CD1c-positive myeloid dendritic cell (primary cell): Measurements from ENCODE around the gene NATD1.

Experiments
- DNase-seq: peaks from one replicate; pipeline ENCODE4 v3.0.0-alpha.2; 2016; ENCODE audit errors: extremely low spot score

The NATD1 gene

GRCh38 chr17:21289902-21290571 is 36.8 kb upstream of the NATD1 start:
- no peak for DNase-seq

DNA sequence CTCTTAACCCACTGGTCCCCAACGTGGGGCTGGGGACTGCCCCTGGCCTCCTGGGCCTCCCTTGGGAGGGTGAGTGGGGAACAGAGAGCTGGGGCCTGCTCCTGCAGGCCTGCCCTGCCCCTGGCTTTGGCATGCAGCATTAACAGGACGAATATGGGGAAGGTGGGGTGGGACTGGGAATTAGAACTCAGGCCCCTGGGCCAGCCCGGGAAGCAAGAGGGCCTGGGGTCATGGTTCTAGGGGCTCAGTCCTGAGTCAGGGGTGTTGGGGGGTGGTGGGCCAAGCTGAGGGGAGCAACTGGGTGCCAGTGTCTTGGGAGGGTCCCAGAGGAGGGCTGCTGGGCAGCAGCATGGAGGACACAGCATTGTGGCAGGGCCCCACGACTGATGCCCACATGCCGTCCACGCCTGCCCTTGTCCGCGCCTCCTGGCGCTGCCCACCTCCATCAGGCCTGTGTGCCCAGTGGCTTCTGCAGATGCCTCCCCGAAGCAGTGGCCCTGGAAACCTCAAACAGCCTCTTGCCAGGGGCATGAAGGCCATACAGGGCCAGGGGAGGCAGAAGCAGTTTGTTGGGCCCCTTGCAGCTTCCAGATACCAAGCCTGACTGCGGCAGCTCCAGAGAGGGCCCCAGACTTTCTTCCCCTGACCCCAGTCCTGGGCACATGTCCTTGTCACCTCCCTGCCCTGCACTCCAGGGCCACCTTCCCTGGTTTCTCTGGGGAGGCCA is 36.1 kb upstream of the NATD1 start:
- DNase-seq: no peak

DNA sequence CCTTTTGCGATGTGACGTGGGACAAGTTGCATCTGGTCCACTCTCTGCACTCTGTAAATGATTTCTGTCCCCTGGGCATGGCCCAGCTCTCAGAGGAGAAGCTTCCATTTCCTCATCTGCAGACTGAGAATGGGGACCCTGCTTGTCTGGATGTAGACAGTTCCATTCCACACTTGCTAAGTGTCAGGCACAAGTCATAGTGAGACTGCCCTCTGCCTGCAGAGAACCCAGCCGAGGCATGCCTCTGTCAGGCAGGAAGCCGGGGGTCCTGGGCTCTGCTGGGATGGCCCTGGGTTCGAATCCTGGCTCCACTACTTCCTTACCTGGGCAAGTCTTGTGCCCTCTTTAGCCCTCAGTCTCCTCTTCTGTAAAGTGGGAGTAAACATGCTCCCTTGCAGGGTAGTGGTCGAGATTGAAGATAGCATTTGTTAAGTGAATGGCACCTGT is 35.4 kb upstream of the NATD1 start:
- DNase-seq: peak; percentile 57

DNA sequence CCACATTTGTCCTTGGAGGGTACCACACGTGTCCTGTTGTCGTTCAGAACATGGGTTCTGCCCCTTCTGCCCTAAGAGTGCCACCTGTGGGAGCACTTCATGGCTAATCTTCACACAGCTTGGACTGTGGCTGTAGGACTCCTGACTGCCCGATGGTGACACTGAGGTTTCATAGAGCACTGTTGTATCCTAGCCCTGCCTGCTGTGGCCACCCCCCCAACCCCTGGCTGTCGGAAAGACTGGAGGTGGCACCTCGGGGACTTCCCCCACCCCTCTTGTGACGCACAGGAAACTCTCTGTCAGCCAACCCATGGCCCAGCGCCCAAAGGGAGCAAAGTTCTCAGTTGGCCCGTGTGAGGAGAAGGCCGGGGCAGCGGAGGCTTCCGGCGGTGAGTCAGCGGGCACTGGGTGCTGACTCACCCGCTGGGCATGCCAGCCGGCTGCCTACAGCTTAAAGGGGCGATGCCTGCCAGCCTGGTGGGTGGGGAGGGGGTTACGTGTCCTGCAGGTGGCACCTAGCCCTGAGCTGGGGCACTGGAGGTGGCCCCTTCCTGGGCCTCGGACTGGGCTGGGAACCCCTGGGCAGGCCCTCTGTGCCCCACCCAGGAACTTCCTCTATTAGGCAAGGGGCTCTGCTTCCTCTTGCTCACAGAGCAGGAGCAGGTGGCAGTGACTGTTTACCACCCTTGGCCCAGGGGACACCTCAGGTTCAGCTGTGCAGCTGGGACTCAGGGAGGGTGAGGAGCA is 34.7 kb upstream of the NATD1 start:
- DNase-seq: peak; percentile 98

DNA sequence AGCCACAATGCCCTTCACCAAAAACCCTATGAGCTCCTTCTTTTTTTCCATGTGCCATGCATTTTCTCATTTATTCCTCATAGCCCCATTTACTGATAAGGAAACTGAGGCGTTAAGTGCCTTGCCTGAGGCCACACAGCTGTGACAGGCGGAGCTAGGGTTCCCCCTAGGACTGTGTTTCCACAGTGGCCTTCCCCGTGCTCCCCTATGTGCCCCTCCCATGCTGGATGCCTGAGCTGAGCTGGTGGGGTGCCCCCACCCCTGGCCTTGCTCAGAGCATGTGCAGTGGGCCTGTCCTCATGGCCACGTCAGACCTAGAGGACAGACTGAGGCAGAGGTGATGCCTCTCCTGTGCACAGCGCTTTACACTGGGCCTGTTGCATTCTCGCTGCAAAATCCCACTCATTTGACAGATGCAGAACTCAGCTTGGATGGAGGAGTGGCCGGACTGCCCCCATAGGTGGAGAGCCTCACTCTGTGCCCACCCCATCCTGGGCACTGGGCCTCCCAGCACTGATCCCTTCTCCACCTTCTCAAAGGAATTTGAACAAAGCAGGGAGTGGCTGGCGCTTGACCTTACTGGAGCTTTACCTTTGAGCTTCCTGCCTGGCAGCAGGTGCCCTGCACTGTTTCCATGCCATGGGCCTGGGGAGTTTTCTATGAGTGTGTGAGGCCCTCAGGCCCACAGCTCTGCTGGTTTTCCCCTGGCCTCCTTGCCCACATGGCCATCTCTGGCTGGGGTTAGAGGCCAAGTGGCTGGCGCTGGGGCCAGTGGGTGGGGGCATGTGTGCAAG is 33.9 kb upstream of the NATD1 start:
- no peak for DNase-seq

GRCh38 chr17:21286066-21286770 is 33.0 kb upstream of the NATD1 start:
- peak; percentile 94 for DNase-seq

DNA sequence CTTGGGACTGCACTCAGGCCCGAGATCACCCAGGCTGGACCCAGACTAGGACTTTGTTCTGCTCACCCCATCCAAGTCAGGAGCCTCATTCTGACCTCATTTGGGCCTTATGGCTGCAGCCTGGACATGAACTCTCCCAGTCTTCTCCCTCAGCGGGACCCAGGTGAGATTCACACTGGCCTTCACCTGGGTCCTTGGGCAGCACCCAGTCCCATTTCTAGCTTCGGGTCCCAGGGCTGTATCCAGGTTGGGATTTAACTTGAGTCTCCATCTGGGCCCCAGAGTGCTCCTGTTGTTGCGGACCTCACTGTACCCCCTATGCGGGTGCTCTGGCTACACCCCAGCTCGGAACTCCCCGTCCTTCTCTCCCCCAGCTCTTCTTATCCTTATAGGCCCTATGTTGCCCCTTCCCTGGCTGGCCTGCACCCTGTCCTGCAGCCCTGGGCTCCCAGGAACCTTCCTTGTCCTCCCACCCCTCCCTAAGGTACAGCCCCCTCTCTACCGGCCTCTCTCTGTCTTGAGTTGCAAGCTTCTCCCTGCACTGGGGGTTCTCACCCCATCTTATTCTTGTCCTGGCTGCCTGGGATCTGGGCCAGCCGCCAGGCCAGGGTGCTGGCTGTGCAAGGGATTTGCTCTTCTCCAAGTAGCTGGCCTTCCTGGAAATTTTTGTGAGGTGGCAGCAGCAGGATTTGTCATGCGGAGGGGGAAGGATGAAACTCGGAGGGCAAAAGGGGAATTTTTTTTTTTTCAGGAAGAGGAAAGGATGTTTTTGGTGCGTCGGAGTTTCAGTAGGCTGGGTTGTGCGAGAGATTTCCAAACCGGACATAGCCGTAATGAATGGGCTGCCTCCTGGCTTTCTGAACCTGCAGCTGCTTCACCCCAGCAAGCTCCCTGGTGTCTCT is 32.2 kb upstream of the NATD1 start:
- DNase-seq: peak; percentile 86

DNA sequence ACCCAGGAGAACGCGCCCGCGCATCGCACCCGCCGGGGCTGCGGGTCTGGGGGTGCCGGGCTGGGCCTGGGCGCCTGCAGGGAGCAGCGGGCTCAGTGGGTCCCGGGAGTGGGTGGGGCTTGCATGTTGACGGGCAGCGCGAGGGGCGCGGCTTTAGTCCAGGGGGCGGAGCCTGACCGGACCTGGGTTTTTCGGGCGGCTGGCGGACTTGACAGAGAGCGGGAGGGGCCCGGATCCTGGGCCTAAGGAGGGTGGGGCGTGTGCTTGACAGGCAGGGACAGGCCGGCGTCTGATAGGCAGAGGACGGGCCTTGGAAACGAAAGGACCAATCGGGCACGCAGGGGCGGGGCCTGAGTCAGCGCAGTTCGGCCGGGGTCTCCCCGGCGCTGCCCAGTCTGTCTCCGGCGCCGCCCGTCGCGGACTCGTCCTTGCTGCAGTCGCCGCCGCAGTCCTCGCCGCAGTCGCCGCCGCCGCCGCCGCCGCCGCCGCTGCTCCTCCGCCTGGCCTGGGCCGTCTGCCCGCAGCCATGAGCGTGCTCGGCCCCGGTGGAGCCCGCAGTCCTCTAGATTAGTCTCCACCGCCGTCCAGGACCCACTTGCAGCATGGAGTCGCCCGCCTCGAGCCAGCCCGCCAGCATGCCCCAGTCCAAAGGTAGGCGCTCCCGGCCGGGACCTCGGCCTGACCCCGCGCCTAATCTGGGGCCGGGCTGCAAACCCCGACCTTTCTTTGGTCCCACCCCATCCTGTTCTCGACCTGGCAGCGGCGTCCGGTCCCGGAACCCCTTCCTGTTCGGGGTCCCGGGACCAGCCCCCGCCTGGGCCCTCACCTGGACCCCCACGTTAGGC is 31.3 kb upstream of the NATD1 start, which contains the start of gene MAP2K3:
Gene MAP2K3 (plus strand): TSS at position 393 of the 845 bp plus-strand sequence. CDS start 210 bp downstream, at position 603.
- DNase-seq: peak; percentile 99

GRCh38 chr17:21283482-21284318 is 30.5 kb upstream of the NATD1 start:
- DNase-seq: peak; percentile 75

- no peak for DNase-seq
These were observed 29.6 kb upstream of the NATD1 start for GRCh38 chr17:21282850-21283249.

DNA sequence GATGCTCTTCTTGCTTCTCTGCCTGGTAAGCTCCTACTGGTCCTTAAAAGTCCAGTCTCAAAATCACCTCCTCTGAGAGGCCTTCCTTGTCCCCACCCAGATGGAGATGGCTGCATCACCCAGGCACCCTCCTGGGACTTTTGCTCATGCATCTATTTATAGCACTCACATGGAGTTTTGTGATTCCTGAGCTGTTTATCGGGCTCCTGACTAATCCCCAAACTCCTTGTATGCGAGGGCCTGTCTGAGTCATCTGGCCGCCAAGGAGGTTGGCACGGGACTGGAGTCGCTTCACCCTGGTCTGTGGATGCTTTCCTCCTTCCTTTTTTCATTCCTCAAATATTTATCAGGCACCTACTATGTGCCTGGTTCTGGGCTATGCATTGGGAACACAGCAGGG is 29.0 kb upstream of the NATD1 start:
- peak; percentile 68 for DNase-seq

DNA sequence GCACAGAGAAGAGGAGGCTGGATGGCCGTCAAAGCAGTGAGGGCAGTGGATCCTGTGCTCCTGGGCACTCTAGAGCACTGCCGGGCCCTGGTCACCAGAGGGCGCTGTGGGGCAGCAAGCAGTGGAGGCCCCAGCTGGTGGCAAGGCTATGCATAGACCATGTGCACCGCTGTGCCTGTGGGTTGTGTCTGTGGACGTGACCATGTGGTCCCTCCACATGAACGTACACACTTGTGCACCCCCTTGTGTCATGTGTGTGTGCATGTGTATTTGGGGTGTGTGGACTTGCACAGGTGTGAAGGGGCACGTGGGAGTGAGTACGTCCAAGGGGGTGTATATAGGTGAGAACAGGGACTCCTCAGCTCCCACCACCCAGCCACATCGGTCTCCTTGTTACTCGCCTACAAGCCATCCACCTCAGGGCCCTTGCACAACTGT is 26.9 kb upstream of the NATD1 start:
- DNase-seq: peak; percentile 93

DNA sequence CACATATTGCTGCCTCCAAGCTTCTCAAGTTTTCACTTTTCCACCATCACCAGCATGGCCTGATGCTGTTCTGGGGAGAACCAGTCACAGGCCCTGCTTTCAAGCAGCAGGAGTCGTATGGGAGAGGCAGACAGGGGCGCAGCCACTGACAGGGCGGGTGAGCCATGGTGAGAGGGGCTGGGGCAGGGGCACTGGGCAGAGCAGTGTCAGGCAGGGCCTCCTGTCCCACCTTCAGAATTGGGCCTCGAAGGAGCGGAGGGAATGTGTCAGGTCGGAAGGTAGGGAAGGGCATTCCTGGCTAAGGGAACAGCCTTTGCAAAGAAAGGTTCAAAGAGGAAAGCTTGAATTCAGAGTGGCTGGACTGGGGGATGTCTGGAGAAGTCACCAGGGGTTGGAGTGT is 26.4 kb upstream of the NATD1 start:
- DNase-seq: no peak

GRCh38 chr17:21279198-21279535 is 26.0 kb upstream of the NATD1 start:
- no peak for DNase-seq

GRCh38 chr17:21278450-21279197 is 25.4 kb upstream of the NATD1 start:
- peak; percentile 46 for DNase-seq

DNA sequence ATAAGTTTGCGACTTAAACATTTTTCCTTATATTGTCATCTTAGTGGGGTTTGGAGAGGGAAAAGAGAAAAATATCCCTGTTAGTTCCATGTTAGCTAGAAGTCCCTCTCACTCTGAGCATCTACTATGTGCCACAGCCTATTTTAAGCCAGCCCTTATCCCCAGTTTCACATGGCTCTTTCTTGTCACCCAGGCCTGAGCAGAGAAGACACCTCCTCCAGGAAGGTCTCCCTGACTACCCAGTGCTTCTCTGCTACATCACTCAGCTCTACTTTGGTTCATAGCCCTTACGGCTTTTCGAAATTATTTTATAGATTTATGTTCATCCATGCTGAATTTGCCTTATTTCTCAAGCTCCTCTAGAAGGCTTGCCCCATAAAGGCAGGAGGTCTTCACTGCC is 24.1 kb upstream of the NATD1 start:
- no peak for DNase-seq

DNA sequence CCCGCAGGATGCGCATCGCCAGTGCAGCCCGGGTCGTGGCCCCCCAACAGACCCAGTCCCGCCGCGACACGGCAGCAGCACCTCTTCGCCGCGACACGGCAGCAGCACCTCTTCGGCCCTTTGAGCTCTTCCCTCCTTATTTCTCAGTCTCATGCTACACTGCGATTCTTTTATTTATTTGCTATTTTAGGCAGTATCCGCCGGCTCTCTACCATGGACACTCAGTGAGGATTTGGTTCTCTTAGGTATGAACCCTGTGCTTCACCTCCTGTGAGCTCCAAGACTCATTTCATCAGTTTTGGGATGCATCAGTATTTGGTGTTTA is 23.0 kb upstream of the NATD1 start:
- DNase-seq: no peak
